Mesodermal cell (in vitro differentiated cells): ENCODE measurements around the gene MAP1LC3B.

ENCODE experiments used
- H3K27ac ChIP-seq: 2 replicates; pipeline ENCODE4 v1.7.0; 2013; ENCODE audit warnings: mild to moderate bottlenecking, low read depth, low read length, moderate library complexity; ENCODE audit not compliant: severe bottlenecking
- H3K36me3 ChIP-seq: 2 replicates; pipeline ENCODE4 v1.7.1; 2013; ENCODE audit warnings: mild to moderate bottlenecking, low read length, moderate library complexity; ENCODE audit not compliant: control insufficient read depth, insufficient read depth
- H3K4me1 ChIP-seq: one replicate; pipeline ENCODE4 v1.7.1; 2013; ENCODE audit warnings: mild to moderate bottlenecking, low read length; ENCODE audit not compliant: insufficient read depth, control insufficient read depth, poor library complexity, severe bottlenecking
- H3K4me3 ChIP-seq: 2 replicates; pipeline ENCODE4 v1.7.0; 2013; ENCODE audit warnings: low read length, control low read depth, mild to moderate bottlenecking; ENCODE audit not compliant: insufficient read depth, poor library complexity, severe bottlenecking; ENCODE audit errors: extremely low read depth
- H3K9me3 ChIP-seq: 2 replicates; pipeline ENCODE4 v1.7.1; 2013; ENCODE audit warnings: mild to moderate bottlenecking, low read length, moderate library complexity; ENCODE audit not compliant: control insufficient read depth
- WGBS, 2 experiments: methylation state at CpG; one replicate each; pipeline ENCODE4 v1.1.5; 2013; ENCODE audit warnings: missing lambda C conversion rate in 2 of 2; ENCODE audit not compliant: insufficient coverage in 2 of 2; 5-methylcytosine and 5-hydroxymethylcytosine counted together

The MAP1LC3B gene

DNA sequence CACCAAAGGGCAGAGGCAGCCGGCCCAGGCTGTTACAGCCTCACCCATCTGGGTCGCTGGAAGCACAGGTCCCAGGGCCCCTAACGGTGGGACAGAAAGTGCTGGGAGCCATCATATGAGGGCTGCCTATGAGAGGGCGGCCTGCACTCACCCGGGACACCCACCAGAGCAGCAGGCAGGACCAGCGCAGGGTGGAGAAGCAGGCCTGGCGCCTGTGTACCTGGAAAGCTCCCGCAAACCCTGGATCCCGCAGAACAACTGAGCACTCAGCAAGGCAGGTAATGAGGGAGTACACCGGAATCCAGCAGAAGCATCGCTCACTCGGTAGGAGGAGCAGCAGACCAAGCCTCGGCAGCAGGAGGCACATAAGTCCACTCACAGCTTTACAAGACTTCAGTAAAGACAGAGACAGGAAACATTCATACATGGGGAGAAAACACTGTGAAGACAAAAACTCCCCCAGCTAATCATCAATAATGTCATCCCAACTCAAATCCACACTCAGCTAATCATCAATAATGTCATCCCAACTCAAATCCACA is 43.4 kb upstream of the MAP1LC3B start:
- Histone ChIP-seq H3K4me3 (no peak overlapping the region), H3K4me1 (peaks cover 30% of the 10 kb centered on the region), H3K36me3 (peaks cover 28% of the 10 kb centered on the region), H3K9me3 (no peaks in the 10 kb centered on the region), H3K27ac (no peak overlapping the region)
- 91 to 94% methylated on average over 10 to 13 of the region's 13 CpGs for WGBS, 2 experiments

DNA sequence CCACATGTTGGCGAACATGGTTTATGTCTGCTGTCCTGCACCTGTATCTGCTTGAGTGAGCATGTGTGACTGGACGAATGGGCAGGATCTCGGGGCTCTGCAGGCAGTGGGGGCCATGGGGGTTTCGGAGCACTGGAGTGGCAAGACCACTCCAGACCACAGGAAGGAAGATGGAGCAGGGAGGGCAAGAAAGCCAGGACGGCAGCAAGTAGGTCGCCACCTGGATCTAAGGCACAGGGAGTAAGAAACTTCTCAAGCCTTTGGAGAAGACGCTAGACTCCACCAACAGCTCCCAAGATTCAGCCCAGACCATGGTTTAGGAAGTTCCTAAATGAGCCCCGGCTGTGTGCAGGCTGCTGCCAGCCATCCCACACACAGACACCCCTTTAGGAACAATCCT is 42.1 kb upstream of the MAP1LC3B start:
- peaks cover 25% of the 10 kb centered on the region for H3K36me3 ChIP-seq
- H3K4me1 ChIP-seq = peaks cover 23% of the 10 kb centered on the region
- 95 to 96% methylated on average over 8 of the region's 8 CpGs for WGBS, 2 experiments

DNA sequence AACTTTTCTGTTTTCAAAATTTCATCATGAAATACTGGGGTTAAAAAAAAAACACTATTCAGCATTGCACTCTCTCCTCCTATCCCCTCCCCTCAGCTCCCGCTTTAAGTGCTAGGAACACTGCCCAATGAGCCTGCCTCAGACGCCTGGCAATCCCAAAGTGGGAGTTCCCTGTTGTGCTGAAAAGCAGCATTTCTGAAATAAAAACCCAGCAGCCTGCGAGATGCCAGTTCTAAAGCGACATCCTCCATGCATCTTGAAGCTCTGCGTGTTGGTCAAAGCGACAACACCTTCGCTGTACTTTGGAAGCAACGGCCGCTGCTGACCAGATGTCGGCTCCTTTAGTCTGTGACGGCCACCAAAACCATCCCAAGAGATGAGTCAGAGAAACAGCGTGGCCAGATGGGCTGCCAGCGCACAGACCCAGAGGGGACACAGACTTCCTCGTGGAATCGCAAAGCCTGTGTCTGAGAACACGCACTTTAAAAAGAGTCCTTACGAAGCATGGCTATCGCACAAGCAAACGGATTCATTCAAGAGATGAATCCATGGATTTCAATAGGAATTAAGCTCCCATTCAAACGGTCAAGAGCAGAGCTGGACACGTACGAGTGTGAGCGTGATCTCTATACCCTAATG is 41.3 kb upstream of the MAP1LC3B start:
- no peak overlapping the region for H3K4me3 ChIP-seq

More for the DNA sequence above, 42.1 kb upstream of the MAP1LC3B start:
- no peak overlapping the region for H3K27ac ChIP-seq
- H3K9me3 ChIP-seq = no peaks in the 10 kb centered on the region
- H3K4me3 ChIP-seq = no peak overlapping the region

GRCh38 chr16:87351320-87351698 is 40.8 kb upstream of the MAP1LC3B start:
- Histone ChIP-seq H3K4me3 (no peak overlapping the region), H3K36me3 (peaks cover 32% of the 10 kb centered on the region), H3K4me1 (peaks cover 14% of the 10 kb centered on the region), H3K9me3 (no peaks in the 10 kb centered on the region), H3K27ac (no peak overlapping the region)
- 94 to 98% methylated on average over 4 to 7 of the region's 9 CpGs for WGBS, 2 experiments

More for the DNA sequence above, 41.3 kb upstream of the MAP1LC3B start:
- Histone ChIP-seq H3K9me3 (no peaks in the 10 kb centered on the region), H3K4me1 (peaks cover 16% of the 10 kb centered on the region), H3K27ac (no peak overlapping the region), H3K36me3 (peaks cover 33% of the 10 kb centered on the region)
- WGBS, 2 experiments = 84 to 89% methylated on average over 22 to 23 of the region's 23 CpGs

DNA sequence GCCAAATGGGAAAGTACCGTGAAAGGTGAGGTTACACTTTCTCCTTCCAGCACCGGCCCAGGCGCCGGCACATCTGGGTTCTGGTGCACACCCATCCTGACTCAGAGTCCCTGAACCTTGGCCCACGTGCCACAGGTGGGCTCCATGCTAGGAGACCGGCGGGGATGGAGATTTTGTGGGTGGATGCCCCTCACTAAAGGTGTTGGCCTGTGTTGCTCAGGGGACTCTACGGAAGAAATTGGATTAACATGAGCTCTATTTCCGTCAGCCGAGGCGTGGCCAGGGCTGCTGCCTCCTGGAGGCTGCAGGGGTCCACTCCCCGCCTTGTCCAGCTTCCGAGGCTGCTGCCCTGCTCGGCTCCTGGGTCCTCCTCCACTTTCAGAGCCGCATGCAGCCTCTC is 39.3 kb upstream of the MAP1LC3B start:
- WGBS, 2 experiments = 87 to 97% methylated on average over 11 to 15 of the region's 15 CpGs
- H3K27ac ChIP-seq = no peak overlapping the region
- H3K4me1 ChIP-seq = peaks cover 14% of the 10 kb centered on the region
- H3K36me3 ChIP-seq = peaks cover 32% of the 10 kb centered on the region
- no peaks in the 10 kb centered on the region for H3K9me3 ChIP-seq
- H3K4me3 ChIP-seq = no peak overlapping the region

- H3K36me3 ChIP-seq = peaks cover 37% of the 10 kb centered on the region
- H3K4me3 ChIP-seq = no peak overlapping the region
- H3K4me1 ChIP-seq = peaks cover 14% of the 10 kb centered on the region
- H3K9me3 ChIP-seq = no peaks in the 10 kb centered on the region
- no peak overlapping the region for H3K27ac ChIP-seq
- WGBS, 2 experiments = 95 to 97% methylated on average over 12 to 17 of the region's 17 CpGs
Measured at GRCh38 chr16:87353613-87354012, 38.5 kb upstream of the MAP1LC3B start.

DNA sequence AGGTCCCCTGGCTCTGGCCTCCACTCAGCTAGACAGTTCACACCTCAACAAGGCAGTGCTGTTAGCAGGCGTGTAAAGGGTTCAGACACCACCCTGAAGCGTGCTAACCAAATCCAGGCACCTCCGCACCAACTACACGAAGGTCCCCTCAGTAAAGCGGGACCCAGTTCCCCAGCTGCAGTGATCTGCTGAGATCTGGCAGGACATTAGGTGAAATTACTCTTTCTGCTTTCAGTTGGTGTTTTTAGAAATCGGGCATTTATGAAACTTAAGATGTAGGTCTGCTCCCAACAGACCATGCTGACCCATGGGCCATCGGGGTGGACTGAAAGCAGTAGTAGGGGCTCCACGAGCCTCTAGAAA is 35.7 kb upstream of the MAP1LC3B start:
- Histone ChIP-seq H3K9me3 (no peaks in the 10 kb centered on the region), H3K4me3 (no peak overlapping the region), H3K36me3 (peaks cover 59% of the 10 kb centered on the region), H3K27ac (no peak overlapping the region), H3K4me1 (peaks cover 5% of the 10 kb centered on the region)
- WGBS, 2 experiments = 92 to 98% methylated on average over 5 to 8 of the region's 8 CpGs

DNA sequence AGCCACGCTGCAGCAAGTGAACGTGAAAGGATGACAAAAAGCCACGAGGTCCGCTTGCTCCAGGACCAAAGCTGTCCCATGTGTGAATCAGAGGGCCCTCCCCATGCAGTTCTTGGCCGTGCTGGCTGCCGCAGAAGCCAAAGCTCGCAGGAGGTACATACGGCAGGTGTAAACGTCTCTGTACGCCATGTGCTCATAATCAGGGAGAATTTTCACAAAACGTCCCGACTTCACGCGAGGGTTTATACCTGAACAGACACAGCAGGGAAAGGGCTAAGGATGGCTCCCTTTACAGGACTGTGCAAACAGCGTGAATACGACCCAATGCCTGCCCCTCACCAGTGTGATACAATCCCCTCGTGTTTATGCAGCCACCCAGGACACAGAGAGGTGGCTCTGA is 33.9 kb upstream of the MAP1LC3B start:
- WGBS, 2 experiments = 96 to 97% methylated on average over 17 of the region's 17 CpGs
- Histone ChIP-seq H3K36me3 (peaks cover 65% of the 10 kb centered on the region), H3K27ac (no peak overlapping the region), H3K4me3 (no peak overlapping the region), H3K4me1 (peaks cover 5% of the 10 kb centered on the region), H3K9me3 (no peaks in the 10 kb centered on the region)

GRCh38 chr16:87358696-87359095 is 33.4 kb upstream of the MAP1LC3B start:
- Histone ChIP-seq H3K4me3 (no peak overlapping the region), H3K4me1 (peaks cover 8% of the 10 kb centered on the region), H3K27ac (no peak overlapping the region), H3K36me3 (peaks cover 65% of the 10 kb centered on the region), H3K9me3 (no peaks in the 10 kb centered on the region)
- WGBS, 2 experiments = 98 to 100% methylated on average over 7 of the region's 9 CpGs

GRCh38 chr16:87359121-87359520 is 33.0 kb upstream of the MAP1LC3B start:
- Histone ChIP-seq H3K9me3 (no peaks in the 10 kb centered on the region), H3K4me1 (peaks cover 8% of the 10 kb centered on the region), H3K4me3 (no peak overlapping the region), H3K27ac (no peak overlapping the region), H3K36me3 (peaks cover 65% of the 10 kb centered on the region)
- 93 to 95% methylated on average over 6 to 7 of the region's 7 CpGs for WGBS, 2 experiments

- Histone ChIP-seq H3K4me1 (peaks cover 8% of the 10 kb centered on the region), H3K36me3 (peaks cover 58% of the 10 kb centered on the region)
- 97% methylated on average over 14 to 16 of the region's 16 CpGs for WGBS, 2 experiments
Measured at GRCh38 chr16:87360862-87361610, 31.1 kb upstream of the MAP1LC3B start.

More at GRCh38 chr16:87360862-87361610, 31.1 kb upstream of the MAP1LC3B start:
- Histone ChIP-seq H3K4me3 (no peak overlapping the region), H3K9me3 (no peaks in the 10 kb centered on the region), H3K27ac (no peak overlapping the region)
